NCI-H82 (cell line): ENCODE data around the gene MTFR1L.

Experiments
- DNase-seq: peaks from one replicate; lab custom pipeline; 2025; lab: John Stamatoyannopoulos, UW

The MTFR1L gene

DNA sequence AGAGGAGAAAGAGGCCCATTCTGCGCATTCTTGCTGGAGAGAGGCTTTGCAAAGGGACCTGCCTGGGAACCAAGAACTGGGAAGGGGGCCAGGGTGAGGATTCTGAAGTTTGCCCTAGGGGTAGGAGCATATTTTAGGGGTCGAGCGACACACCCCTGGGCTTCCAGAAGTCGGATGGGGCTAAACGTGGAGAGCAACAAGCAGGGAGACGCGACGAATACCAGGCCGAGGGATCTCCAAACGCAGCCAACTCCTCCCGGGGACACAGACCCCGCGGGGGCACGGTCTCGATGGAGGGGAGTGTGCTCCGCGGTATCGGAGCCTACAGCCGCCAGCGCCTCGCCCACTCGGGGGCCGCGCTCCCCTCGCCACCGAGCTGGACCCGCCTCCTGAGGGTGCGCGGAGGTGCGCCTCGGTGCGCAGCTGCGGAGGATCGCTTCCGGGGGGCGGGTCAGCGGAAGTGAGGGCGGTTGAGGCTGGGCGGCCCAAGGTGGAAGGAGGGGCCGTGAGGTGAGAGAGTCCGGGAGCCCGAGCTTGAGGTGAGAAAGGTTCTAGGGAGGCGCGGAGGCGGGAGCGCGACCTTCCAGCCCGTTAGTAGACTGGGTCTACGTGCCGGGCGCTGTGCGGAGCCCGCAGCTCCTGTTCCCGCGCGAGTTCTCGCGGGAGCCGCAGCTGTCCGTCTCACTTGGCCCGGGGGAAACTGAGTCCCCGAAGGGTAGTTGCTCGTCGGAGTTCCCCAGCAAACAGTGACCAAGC lies at the start of gene MTFR1L:
Gene MTFR1L (plus strand): TSS at position 464 of the 756 bp plus-strand sequence. CDS start 3,151 bp downstream, outside the sequence.
- peak; percentile 91 for DNase-seq

DNA sequence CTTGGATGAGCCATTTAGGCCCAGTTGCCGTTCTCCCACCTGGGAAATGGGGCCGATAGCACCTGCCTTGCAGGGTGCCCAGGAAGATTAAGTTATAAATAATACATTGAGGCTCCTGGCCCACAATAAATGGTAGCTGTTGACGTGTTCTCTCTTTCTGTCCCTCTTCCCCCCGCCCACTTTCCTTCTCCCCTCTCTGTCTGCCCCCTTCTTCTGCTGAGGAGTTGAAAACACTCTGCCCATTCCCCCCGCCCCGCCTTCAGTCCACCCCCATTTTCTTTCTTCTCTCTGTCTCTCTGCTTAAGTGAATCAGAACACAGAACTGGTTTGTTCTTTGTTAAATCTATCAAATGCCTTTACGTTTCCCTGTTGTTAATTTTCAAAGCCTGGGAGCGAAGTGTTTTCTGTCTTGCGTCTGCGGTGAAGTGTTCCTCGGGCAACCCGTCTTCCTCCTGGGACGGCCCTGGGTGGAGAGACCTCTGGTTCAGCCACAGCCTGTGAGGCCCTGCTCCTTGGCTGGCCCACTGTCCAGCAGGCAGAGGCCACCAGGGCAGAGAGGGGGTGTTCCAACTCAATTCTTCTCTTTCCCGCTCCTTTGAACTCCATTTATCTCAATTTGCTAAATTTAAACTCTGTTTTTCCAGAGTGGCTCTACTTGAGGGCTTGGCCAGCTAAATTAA lies 49.1 kb upstream of the MTFR1L start:
- no peak for DNase-seq

DNA sequence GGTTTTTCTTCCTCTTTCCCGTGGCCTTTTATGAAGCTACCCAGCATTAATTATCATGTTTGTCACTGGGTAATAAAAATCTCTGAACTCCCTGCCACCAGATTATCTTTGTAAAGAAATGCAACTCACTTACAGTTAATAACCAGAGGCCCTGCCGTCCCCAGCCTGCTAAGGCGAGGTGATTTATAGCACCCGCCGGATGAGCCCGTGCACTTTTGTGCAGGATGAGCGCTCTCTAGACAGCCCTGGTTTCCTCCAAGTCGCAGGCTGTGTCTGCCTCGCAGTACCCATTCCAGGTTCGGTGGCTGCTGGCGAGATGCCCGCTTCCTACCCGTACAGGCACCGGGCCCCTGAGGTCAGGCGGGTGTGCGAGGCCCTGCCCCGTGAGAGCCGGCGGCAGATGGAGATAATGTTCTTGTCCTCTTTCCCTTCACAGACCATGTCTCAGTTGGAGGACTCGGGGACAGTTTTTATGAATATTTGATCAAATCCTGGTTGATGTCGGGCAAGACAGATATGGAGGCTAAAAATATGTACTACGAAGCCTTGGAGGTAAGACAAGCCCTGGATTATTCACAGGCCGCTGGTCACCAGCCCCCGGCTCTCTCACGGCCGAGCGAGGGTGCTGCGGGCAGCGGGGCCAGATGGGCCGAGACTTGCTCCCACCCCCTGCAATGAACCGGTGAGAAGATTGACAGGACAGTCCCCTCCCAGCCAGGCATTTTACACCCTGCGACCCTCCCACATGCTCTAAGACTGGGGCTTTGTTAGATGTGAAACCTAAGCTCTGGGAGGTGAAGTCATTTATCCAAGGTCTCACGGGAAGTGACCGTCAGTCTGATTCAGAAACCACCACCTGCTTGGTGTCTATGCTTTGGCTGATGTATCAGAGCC lies 48.3 kb upstream of the MTFR1L start:
- DNase-seq = peak; percentile 90

DNA sequence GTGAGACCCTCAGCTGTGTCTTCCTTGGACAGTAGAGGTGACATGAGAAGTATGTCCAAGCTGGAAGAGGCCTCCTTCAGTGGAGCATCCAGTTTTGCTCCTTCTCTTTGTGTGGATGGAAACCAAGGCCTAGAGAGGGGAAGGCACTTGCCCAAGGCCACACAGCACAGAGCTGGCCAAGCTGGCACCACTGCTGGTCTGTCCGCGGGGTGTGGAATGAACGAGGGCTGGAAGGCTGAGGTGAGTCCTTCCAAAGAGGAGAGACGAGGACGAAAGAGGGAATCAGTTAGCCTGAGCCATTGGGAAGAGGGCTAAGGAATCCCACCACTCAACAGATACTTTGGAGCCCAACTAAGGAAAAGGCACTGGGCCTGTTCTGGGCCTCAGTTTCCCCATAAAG lies 47.6 kb upstream of the MTFR1L start:
- no peak for DNase-seq

DNA sequence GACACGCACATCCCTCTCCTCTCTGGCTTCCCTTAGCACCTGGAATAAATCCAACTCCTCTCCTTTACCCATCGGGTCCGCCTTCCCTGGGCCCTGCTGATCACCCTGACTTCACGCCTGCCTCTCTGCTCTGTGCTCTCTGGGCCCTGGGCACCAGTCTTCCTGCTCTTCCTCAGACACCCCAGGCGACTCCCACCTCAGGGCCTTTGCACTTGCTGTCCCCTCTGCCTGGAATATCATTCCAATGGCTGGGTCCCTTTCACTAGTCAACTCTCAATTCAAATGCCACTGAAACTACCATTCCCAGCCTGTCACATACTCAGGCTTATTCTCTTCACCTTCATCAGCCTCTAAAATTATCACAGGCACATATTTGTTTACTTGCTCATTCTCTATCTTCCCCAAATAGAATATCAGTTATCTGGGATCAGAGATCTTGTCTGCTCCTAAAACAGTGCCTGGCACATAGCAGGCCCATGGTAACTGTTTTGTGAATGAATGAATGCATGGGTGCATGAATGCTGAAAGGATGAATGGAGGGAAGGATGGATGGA lies 47.0 kb upstream of the MTFR1L start:
- DNase-seq = no peak

DNA sequence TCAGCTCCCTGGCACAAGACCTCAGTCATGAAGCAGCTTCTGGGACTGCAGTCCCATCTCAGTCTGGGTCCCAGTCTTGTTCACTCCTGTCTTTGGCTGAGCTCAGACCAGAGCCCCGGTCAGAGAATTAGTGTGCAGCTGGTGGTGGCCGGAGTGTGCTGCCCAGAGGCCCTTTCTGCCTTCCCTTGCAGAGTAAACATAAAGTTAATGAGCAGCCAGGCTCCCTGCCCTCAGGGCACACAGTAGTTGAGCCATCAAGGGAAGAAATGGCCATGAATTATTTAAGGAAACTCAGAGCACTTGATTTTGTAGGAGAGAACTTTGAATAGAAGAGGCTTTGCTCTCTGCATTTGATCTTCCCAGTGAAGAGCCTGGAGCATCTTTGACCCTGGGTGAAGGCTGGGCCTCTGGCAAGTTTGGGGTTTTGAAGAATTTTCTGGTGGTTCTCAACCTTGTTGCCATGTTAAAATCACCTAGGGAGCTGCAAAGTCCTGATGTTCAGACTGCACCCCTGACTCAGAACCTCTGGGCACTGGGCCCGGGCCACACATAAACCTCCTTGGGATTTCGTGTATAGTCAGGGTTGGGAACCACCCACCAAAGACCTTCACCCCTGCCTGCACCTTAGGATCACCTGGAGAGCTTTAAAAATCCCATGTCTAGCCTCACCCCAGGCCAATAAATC lies 46.2 kb upstream of the MTFR1L start:
- no peak for DNase-seq

DNA sequence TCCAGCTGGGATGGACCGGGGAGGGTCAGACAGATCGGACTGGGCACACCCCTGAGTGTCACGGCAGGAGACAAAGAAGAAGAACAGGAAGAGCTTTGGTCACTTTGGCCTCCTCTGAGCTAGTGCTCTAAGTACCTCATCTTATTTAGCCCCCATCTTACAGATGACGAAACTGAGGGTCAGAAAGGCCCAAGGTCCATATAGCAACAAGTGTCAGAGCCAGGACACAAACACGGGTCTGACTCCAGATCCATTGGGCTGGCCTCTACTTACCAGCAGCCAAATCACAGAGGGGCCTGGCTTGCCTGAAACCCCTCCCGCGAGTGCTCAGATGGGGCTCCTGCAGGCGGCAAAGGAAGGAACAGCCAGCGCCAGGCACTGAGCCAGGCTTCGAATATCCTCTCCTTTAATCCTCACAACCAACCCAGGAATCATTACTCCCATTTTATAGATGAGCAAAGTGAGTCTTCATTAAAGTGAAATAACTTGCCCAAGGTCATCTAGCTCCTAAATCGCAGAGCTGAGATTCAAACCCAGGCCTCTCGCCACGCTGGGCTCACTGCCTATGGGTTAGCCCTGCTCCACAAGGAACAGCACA lies 45.4 kb upstream of the MTFR1L start:
- no peak for DNase-seq

DNA sequence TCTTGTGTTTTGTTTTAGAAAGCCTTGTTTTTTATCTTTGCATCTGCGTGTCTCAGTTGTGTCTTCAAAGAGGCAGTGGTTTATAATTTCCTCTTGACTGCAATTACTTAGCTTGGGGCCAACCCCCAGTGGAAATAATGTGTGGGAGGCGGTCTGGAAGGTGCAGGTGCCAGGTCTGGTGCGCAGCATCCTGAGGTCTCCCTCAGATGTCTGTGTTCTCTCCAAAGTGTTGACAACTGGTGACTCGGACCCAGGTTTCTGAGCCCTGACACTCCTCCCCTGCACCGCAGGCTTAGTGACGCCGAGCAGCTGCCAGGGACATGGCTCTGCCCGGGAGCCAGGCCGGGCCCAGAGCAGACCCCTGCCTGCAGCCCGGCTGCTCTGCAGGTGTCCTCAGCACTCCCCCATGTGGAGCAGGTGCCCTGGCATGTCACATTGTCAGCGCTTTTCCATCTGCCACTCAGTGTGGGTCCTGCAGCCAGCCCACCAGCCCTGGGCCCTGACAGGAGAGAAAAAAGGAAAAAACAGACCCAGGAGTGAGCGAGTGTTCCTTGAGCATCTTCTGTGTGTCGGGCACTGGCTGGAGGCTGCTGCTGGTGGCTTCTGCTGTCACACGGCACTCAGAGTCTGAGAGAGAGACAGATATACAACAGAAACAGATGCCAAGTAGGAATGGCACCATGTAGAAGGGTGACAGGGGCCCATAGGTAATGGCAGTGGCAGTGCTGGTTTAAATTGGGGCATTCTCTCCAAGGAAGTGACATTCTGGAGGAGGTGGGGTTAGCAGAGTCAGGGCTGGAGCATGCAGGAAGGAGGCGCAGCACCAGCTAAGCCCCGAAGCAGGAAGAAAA lies 44.6 kb upstream of the MTFR1L start:
- peak; percentile 73 for DNase-seq

DNA sequence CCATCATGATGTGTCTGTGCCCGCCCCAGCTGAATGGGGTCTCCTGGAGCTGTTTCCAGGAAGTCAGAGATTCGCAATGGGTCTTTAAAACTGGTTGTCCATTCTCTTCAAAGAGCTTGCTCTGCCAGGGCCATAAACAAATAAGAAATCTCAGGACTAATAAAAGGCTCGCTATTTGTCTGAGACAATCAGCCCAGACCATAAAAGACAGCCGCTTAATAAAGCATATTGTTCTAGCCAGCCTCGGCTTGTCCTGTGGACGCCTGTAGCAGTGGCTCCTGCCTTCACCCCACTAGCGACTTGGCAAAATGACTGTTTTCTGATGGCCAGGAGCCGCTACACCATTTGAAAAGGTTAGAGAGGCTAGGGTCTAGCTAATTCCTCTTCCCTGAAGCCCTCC lies 40.4 kb upstream of the MTFR1L start:
- DNase-seq = no peak

DNA sequence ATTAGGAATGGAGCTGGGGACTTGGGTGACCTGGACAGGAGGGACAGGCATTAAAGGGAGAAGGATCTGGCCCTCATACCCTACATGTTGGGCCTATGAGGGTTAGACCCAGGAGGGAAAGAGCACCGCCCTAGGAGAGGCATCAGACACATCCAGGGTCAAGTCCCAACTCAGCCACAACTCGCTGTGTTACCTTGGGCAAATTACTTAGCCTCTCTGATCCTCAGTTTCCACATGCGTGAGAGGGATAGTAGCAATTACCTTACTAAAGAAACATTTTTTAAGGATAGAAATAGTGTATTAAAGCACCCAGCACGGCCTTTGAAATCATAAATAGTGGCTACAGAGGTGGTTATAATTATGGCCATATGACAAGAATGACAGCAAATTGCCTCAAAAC lies 39.9 kb upstream of the MTFR1L start:
- no peak for DNase-seq

DNA sequence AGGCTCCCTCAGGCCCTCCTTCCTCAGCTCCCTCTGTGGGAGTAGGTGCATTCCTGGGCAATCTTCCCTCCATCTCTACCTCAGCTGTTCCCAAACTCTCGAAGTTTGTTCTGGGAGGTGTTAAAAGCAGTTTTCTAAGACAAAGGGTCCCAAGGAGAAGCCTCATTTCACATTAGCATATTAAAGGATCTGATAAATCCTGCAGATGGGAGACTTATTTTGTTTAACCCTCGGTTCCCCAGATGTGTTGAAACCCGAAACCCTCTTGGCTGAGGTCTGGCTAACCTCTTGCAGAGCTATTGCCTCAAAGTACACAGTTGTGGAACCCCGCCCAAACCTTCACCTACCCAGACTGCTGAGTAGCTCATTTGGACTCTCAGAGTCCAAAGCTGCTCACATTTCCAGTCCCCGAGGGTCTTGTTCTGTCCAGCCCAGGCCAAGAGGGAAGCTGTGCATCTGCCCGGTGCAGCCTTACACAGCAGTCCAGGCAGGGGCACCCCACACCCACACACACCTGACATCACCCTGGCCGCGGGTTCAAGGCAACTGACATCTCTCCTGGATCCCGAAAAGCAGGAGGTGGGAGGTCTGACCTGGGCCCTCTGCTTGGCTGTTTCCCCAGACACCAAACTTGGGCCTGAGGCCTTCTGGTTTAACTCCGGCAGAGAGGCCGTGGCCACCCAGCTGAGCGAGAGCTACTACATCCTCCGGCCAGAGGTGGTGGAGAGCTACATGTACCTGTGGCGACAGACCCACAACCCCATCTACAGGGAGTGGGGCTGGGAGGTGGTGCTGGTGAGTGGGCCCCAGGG lies 39.2 kb upstream of the MTFR1L start:
- peak; percentile 17 for DNase-seq

DNA sequence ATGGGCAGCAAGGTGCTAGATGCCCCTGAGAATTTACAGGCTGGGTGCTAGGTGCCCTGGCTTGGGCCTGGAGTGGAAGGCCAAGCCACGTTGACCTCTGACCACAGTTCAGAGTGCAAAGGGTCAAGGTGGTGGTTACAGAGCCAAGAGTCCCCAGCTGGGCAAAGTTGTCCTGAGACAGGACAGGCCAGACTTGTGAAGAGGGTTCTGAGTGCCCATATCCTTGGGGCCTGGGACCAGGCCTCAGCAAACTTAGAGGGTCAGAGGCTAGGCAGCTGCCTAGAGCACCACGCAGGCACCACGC lies 38.7 kb upstream of the MTFR1L start:
- no peak for DNase-seq

DNA sequence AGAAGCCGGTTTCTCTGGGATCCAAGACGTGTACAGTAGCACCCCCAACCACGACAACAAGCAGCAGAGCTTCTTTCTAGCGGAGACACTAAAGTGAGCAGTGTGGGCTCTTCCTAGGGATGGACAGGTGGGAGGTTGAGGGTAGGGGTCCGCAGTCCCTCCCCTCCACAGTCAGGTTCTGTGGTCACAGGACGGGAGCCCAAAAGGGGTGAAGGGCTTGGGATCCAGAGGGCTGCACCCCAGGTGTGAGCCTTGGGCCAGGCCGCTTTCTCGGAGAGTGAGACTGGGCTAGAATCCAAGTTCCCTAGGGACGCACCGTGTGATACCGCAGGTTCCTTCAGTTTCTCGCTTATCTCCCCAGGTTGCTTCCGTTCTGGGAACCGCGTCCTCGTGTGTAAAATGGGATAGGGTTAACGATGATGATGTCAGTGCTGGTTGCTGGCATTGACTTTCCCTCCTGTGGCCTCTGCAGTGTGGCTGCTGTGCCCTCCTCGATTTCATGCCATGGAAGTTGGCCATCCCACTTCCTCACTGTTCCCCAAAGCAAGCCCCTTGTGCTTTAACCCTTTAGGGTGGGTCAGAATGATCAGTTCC lies 37.0 kb upstream of the MTFR1L start:
- no peak for DNase-seq

DNA sequence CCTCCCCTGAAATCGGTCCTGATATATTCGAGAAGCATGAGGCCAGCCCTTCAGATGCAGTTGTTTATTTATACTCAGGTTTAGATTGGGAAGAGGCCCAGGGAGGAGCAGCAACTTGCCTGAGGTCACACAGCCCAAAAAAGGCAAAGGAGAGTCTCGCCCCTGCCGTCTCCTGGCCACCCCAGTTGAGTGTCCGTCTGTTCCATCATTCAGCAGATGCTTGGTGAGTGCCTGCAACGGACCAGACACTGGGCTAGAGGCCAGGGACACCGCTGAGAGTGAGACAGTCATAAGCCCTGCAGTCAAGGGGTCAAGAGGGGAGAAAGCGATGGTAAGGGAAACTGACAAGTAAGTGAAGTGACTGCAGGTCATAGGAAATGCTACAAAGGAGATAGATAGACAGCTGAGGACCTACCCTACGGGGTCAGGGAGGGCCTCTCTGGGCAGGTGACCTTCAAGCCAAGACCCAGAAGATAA lies 35.1 kb upstream of the MTFR1L start:
- no peak for DNase-seq

DNA sequence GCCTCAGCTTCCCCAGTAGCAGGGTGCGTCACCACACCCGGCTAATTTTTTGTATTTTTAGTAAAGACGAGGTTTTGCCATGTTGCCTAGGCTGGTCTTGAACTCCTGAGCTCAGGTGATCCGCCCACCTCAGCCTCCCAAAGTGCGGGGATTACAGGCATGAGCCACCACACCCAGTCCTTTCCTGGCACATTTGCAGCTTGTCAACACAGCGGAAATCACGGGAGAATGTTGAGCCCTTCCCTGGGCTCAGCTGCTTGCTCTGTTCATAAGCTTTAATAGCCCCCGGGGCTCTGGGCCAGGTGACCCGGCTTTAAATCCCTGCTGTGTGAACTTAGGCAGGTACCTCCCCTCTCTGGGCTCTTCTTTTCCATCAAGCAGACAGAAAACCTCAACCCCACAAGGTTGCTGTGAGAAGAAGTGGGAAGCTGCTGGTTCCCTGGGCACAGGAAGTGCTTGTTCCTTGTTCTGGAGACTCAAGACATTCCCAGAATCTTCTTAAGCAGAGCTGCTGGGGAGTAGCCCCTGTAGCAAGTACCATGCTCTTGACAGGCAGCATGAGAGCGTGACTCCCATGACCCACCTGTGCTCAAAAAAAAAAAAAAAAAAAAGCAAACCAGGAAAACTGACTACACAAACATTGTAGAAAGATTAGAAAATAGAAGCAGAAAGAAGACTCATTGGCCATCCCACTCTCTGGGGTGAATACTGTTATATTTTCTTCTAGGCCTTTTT lies 34.3 kb upstream of the MTFR1L start:
- DNase-seq = peak; percentile 28

DNA sequence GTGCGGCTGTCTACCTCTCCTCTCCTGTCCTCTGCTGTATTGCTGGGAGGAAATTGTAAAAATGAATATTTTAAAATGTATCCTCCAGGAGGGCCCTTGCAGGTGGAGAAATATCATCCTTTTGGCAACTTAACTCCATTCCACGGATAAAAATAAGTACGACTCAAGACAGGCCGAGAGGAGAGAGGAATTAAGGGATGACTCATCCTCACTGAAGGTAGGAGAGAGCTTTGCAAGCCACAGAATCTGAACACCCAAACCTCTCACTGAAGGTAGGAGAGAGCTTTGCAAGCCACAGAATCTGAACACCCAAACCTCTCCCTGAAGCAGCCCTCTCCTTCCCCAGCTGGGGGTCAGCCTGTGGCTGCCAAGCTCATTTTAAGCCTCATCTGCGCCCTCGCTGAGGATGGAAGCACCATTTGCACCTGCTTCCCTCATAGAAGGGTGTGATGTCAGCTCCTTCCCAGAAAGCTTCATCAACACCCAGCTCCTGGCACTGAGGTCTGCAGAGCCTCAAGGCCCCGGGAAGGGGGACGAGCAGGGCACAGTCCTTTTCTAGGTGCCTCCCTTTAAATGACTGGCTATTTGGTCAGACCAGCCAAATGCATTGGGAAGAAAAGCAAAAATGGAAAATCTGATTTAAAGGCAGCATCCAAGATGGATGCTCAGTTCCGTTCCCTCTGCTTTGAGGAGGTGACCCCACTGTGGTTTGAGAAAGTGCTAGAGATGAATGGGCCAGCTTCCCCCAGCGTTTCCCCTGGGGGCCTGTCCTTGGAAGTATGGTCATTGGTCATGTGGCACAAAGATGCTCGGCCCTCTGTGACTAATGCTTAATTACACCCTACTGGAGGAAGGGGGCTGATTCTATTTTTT lies 32.6 kb upstream of the MTFR1L start:
- DNase-seq = no peak

DNA sequence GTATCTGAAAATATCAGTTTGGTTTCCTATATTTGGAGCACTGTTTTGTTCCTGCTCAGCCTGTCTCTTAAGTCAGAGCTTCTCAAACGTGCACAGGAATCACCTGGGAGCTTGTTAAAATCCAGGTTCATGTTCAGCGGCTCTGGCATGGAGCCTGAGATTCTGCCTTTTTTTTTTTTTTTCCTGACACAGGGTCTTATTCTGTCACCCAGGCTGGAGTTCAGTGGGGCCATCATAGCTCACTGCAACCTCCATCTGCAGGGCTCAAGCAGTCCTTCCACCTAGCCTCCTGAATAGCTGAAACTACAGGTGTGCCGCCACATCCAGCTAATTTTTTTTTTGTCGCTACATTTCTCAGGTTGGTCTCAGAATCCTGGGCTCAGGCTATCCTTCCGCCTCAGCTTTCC lies 32.0 kb upstream of the MTFR1L start:
- no peak for DNase-seq
